Activated CD4-positive, alpha-beta T cell treated with anti-CD3 and anti-CD28 coated beads, Interleukin-2, amount 10 ng/mL, durations not matched to agents 24 days and 14 days (primary cell): ENCODE results near the gene TTC27. TPM values are rescaled to one million over a fixed set of nuclear protein-coding genes. Genes with fewer than 3 reads are reported as not detected.
"Not testable (repeated sequence)": the region's sequence is repeated elsewhere in the genome, so short reads cannot be mapped to it uniquely, and the experiment has no call there.

Experiments used
- DNase-seq: peaks from one replicate; pipeline ENCODE4 v3.0.0; 2022
- H3K27ac Mint-ChIP-seq: one replicate; pipeline ENCODE4 v1.8.0; 2022; ENCODE audit warnings: mild to moderate bottlenecking, mixed read lengths
- H3K27me3 Mint-ChIP-seq: one replicate; pipeline ENCODE4 v1.8.0; 2022; ENCODE audit warnings: mixed read lengths
- H3K36me3 Mint-ChIP-seq: one replicate; pipeline ENCODE4 v1.8.0; 2022; ENCODE audit warnings: low read depth, mild to moderate bottlenecking, mixed read lengths
- H3K4me1 Mint-ChIP-seq: one replicate; pipeline ENCODE4 v1.8.0; 2021; ENCODE audit warnings: mixed read lengths
- H3K4me3 Mint-ChIP-seq: one replicate; pipeline ENCODE4 v1.8.0; 2022; ENCODE audit warnings: mild to moderate bottlenecking, moderate library complexity, mixed read lengths
- H3K9me3 Mint-ChIP-seq: one replicate; pipeline ENCODE4 v1.8.0; 2021; ENCODE audit warnings: mixed read lengths
- intact Hi-C: fragments of 100-400 bp; cut with micrococcal nuclease; formaldehyde crosslinking; loops from one replicate; pipeline ENCODE4 v1.15.1; 2023
- total RNA-seq: library from RNA; stranded (reverse); gene quantifications from 2 replicates; pipeline ENCODE4 v1.2.3, GENCODE V29; 2022

TTC27 gene
- total RNA-seq, 1 donor from 2014 or later = 40.8 TPM

- H3K27me3 Mint-ChIP-seq = no peaks in the 10 kb centered on the region
- H3K4me1 Mint-ChIP-seq = peaks cover 13% of the 10 kb centered on the region
- H3K27ac Mint-ChIP-seq = no peak overlapping the region
- DNase-seq = no peak
- peaks cover 32% of the 10 kb centered on the region for H3K36me3 Mint-ChIP-seq
- intact Hi-C loops = no loop called here
- H3K9me3 Mint-ChIP-seq = peaks cover 4% of the 10 kb centered on the region
- no peak overlapping the region for H3K4me3 Mint-ChIP-seq
Measured at GRCh38 chr2:32718752-32719151, 90.9 kb downstream of the TTC27 start.

GRCh38 chr2:32719430-32719829 lies 91.6 kb downstream of the TTC27 start:
- H3K27ac Mint-ChIP-seq = no peak overlapping the region
- H3K4me1 Mint-ChIP-seq = peaks cover 13% of the 10 kb centered on the region
- no peaks in the 10 kb centered on the region for H3K27me3 Mint-ChIP-seq
- intact Hi-C loops = no loop called here
- peaks cover 26% of the 10 kb centered on the region for H3K36me3 Mint-ChIP-seq
- peaks cover 4% of the 10 kb centered on the region for H3K9me3 Mint-ChIP-seq
- H3K4me3 Mint-ChIP-seq = no peak overlapping the region
- no peak for DNase-seq

- no peaks in the 10 kb centered on the region for H3K27me3 Mint-ChIP-seq
- intact Hi-C loops = no loop called here
- H3K4me3 Mint-ChIP-seq = no peak overlapping the region
- H3K9me3 Mint-ChIP-seq = peaks cover 3% of the 10 kb centered on the region
- H3K4me1 Mint-ChIP-seq = peaks cover 10% of the 10 kb centered on the region
- H3K36me3 Mint-ChIP-seq = peaks cover 25% of the 10 kb centered on the region
- no peak for DNase-seq
- no peak overlapping the region for H3K27ac Mint-ChIP-seq
Measured at GRCh38 chr2:32719933-32720716, 92.3 kb downstream of the TTC27 start.

GRCh38 chr2:32720771-32721170 lies 92.9 kb downstream of the TTC27 start:
- no peak overlapping the region for H3K4me3 Mint-ChIP-seq

GRCh38 chr2:32721376-32721775 lies 93.5 kb downstream of the TTC27 start:
- Mint-ChIP-seq H3K9me3 (peaks cover 3% of the 10 kb centered on the region), H3K36me3 (peaks cover 27% of the 10 kb centered on the region), H3K4me3 (no peak overlapping the region), H3K4me1 (peaks cover 2% of the 10 kb centered on the region), H3K27me3 (no peaks in the 10 kb centered on the region), H3K27ac (no peak overlapping the region)
- no peak for DNase-seq
- intact Hi-C loops = no loop called here

More at GRCh38 chr2:32720771-32721170, 92.9 kb downstream of the TTC27 start:
- DNase-seq = no peak
- intact Hi-C loops = no loop called here
- Mint-ChIP-seq H3K27ac (no peak overlapping the region), H3K36me3 (peaks cover 25% of the 10 kb centered on the region), H3K4me1 (peaks cover 3% of the 10 kb centered on the region), H3K27me3 (no peaks in the 10 kb centered on the region), H3K9me3 (no peaks in the 10 kb centered on the region)

GRCh38 chr2:32723467-32724079 lies 95.7 kb downstream of the TTC27 start:
- Mint-ChIP-seq H3K27me3 (no peaks in the 10 kb centered on the region), H3K36me3 (peaks cover 28% of the 10 kb centered on the region), H3K4me3 (no peak overlapping the region), H3K4me1 (no peaks in the 10 kb centered on the region), H3K9me3 (peaks cover 6% of the 10 kb centered on the region), H3K27ac (no peak overlapping the region)
- DNase-seq = no peak
- intact Hi-C loops = no loop called here

- intact Hi-C loops, H3K9me3 Mint-ChIP-seq, DNase-seq, H3K27me3 Mint-ChIP-seq, H3K4me3 Mint-ChIP-seq, H3K27ac Mint-ChIP-seq, H3K4me1 Mint-ChIP-seq: not testable (repeated sequence)
- peaks cover 29% of the 10 kb centered on the region for H3K36me3 Mint-ChIP-seq
Measured at GRCh38 chr2:32726678-32727077, 98.8 kb downstream of the TTC27 start.

GRCh38 chr2:32727157-32727556 lies 99.3 kb downstream of the TTC27 start:
- H3K27ac Mint-ChIP-seq = no peak overlapping the region
- DNase-seq = no peak
- no peak overlapping the region for H3K4me3 Mint-ChIP-seq
- H3K9me3 Mint-ChIP-seq = peaks cover 6% of the 10 kb centered on the region
- H3K36me3 Mint-ChIP-seq = peaks cover 26% of the 10 kb centered on the region
- H3K4me1 Mint-ChIP-seq = no peaks in the 10 kb centered on the region
- H3K27me3 Mint-ChIP-seq = no peaks in the 10 kb centered on the region
- intact Hi-C loops = no loop called here

GRCh38 chr2:32730958-32731357 lies 103.1 kb downstream of the TTC27 start:
- H3K4me1 Mint-ChIP-seq, DNase-seq, H3K27ac Mint-ChIP-seq, H3K27me3 Mint-ChIP-seq, H3K4me3 Mint-ChIP-seq, H3K9me3 Mint-ChIP-seq, intact Hi-C loops: not testable (repeated sequence)
- peaks cover 14% of the 10 kb centered on the region for H3K36me3 Mint-ChIP-seq

GRCh38 chr2:32732120-32732519 lies 104.3 kb downstream of the TTC27 start:
- H3K27ac Mint-ChIP-seq = no peak overlapping the region
- DNase-seq = no peak
- peaks cover 12% of the 10 kb centered on the region for H3K36me3 Mint-ChIP-seq
- H3K4me1 Mint-ChIP-seq = no peaks in the 10 kb centered on the region
- intact Hi-C loops = no loop called here
- no peaks in the 10 kb centered on the region for H3K27me3 Mint-ChIP-seq
- no peak overlapping the region for H3K4me3 Mint-ChIP-seq
- H3K9me3 Mint-ChIP-seq = no peaks in the 10 kb centered on the region

- Mint-ChIP-seq H3K27ac (no peak overlapping the region), H3K4me1 (no peaks in the 10 kb centered on the region), H3K36me3 (peaks cover 12% of the 10 kb centered on the region), H3K27me3 (no peaks in the 10 kb centered on the region), H3K9me3 (no peaks in the 10 kb centered on the region), H3K4me3 (no peak overlapping the region)
- intact Hi-C loops = no loop called here
- DNase-seq = no peak
Measured at GRCh38 chr2:32732912-32733472, 105.1 kb downstream of the TTC27 start.

- Mint-ChIP-seq H3K36me3 (peaks cover 11% of the 10 kb centered on the region), H3K27ac (no peak overlapping the region), H3K4me1 (no peaks in the 10 kb centered on the region), H3K9me3 (no peaks in the 10 kb centered on the region), H3K27me3 (no peaks in the 10 kb centered on the region), H3K4me3 (no peak overlapping the region)
- intact Hi-C loops = no loop called here
- no peak for DNase-seq
Measured at GRCh38 chr2:32735348-32735747, 107.5 kb downstream of the TTC27 start.

GRCh38 chr2:32738939-32739338 lies 111.1 kb downstream of the TTC27 start:
- Mint-ChIP-seq H3K4me3 (no peak overlapping the region), H3K27me3 (no peaks in the 10 kb centered on the region), H3K36me3 (peaks cover 25% of the 10 kb centered on the region), H3K9me3 (no peaks in the 10 kb centered on the region), H3K27ac (no peak overlapping the region), H3K4me1 (no peaks in the 10 kb centered on the region)
- DNase-seq = no peak
- intact Hi-C loops = no loop called here

- Mint-ChIP-seq H3K27ac (no peak overlapping the region), H3K27me3 (no peaks in the 10 kb centered on the region), H3K36me3 (peaks cover 31% of the 10 kb centered on the region), H3K9me3 (no peaks in the 10 kb centered on the region), H3K4me3 (no peak overlapping the region), H3K4me1 (peaks cover 2% of the 10 kb centered on the region)
- intact Hi-C loops = no loop called here
- DNase-seq = no peak
Measured at GRCh38 chr2:32739664-32740063, 111.8 kb downstream of the TTC27 start.
